GM12892 (cell line): ENCODE data around the gene CTDNEP1.
"Not testable (repeated sequence)": the region's sequence is repeated elsewhere in the genome, so short reads cannot be mapped to it uniquely, and the experiment has no call there.

Experiments used
- DNase-seq: peaks from one replicate; pipeline ENCODE4 v3.0.0; 2011; ENCODE audit not compliant: insufficient read length
- FAIRE-seq: peaks from 2 replicates; lab custom pipeline; 2011; peaks lifted over from hg19 to GRCh38; lab: Jason Lieb, UNC
- POLR2A ChIP-seq: IDR thresholded peaks from 2 replicates; pipeline ENCODE4 v1.6.1; 2011; ENCODE audit warnings: low read depth, low read length, control low read depth
- POLR2AphosphoS5 ChIP-seq: IDR thresholded peaks from 2 replicates; pipeline ENCODE4 v1.6.1; 2011; ENCODE audit warnings: low read depth, low read length, control low read depth
- TAF1 ChIP-seq: IDR thresholded peaks from 2 replicates; pipeline ENCODE4 v1.6.1; 2011; ENCODE audit warnings: low read depth, mild to moderate bottlenecking, control low read depth, low read length, borderline replicate concordance

CTDNEP1 gene

DNA sequence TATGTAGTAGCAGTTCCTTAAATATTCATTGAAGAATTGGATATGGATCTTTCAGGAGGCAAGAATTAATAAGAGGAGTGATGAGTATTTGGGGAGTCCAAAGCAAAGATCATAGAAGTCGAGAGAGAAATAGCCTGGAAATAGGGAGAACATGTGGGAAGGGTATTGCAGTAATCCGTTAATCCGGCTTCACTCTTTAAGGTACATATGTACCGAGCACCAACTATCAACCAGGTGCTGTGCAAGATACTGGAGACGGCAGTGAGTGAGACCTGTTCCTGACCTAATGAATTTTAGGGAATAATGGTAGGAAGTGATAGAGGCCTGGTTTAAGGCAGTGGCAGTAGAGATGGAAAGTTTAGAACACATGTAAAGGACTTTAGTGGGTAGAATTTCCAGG, 1.5 kb upstream of the CTDNEP1 start:
- TF ChIP-seq TAF1 (no peak), POLR2AphosphoS5 (no peak), POLR2A (no peak)
- no peak for DNase-seq
- FAIRE-seq, result no peak

DNA sequence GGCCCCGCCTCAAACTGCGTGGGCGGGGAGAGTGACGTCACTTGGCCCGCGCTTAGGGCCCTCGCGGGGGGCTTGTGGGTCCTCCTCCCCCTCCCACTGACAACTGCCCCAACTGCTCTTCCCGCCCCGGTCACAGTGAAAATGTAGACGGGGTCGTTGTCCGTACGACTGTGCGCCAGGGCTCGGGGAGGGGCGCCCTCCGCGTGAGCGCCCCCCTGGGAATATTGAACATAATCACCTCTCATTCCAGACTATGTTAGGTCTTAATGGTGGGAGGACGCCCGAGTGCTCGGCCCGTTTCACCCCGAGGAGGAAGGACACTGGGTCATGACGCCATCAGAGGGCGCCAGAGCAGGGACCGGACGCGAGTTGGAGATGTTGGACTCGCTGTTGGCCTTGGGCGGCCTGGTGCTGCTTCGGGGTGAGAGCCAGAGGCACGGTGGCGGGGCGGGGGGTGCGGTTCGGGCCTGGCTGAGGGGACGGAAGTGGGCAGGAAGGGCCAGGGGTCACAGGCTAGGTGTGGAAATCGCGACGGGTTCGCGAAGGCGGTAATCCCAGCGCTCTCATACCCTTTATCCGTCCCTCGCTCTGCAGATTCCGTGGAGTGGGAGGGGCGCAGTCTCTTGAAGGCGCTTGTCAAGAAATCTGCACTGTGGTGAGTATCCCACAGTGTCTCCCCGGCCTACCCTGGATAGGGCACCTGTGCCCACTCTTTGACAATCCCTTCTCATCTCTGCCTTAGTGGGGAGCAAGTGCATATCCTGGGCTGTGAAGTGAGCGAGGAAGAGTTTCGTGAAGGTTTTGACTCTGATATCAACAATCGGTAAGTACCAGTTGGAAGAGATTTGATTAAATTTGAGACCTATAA, 876 bp upstream of the CTDNEP1 start, which contains the start of gene ELP5:
TSS of gene ELP5 (plus strand) at position 40 of the 868 bp plus-strand sequence. CDS start at position 376, 336 bp downstream.
- FAIRE-seq (no peak), DNase-seq (peak; percentile 93)
- peak; percentile 82 for TF ChIP-seq TAF1
- TF ChIP-seq POLR2AphosphoS5, result peak; percentile 88
- peak; percentile 83 for TF ChIP-seq POLR2A

DNA sequence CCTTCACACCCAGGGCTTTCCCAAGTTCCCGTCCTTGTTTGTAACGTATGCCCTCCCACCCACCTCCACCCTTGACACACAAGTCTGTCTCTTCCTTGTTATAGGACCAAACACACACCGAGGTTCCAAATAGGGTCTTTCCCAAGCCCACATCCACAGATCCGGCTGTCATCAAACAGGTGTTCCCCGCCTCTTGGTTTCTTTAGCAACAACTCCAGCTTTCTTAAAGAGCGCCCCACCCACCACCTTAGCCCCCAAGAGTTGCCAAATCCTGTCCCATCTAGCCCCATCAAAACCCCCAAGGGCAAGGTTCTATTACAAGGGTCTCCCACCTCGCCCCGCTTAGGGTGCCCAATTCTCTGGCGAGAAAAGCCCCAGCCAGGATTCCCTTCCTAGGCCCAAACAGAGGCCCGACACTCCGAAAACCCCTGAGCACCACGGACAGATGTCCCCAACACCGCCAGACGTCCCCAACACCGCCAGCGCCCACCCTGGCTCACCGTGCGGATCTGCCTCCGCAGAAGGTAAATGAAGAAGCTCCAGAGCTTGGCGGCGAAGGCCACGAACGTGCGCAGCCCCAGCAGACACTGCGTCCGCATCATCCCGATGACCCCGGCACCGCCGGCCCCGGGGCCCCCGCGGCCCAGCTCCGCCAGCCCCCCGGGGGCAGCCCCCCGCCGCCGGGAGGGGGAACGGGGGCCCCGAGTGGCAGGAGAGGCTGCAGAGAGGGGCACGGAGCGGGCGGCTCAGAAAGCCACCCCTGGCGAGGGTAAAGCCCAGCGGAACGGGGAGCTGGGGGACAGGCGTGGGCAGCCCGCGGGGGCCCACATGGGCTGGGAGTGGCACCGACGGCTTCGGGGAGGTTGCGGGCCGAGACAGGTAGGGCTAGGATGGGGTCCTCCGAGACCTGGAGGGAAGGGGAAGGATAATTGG, 573 bp downstream of the CTDNEP1 start:
- no peak for DNase-seq
- peak; percentile 75 for FAIRE-seq
- TF ChIP-seq TAF1, result no peak
- peak; percentile 10; the same call in 1 of the 2 replicates for TF ChIP-seq POLR2A

DNA sequence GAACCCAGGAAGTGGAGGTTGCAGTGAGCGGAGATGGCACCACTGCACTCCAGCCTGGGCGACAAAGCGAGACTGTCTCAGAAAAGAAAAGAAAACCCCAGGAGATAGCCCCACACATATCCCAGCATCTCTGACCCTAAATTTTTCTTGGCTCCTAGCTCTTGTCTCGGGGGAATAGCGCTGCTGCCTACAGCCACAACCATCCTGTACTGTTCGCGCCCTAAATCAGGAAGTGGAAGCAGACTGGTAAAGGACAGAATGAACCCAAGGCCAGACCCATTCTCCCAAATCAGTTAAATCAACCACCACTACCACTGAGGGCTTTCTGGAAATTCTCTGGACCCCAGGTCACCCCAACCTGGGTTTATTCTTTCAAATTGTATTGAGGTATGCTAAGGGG, 1.7 kb downstream of the CTDNEP1 start:
- TF ChIP-seq POLR2AphosphoS5 (no peak; the same call in 1 of the 2 replicates), POLR2A (no peak), TAF1 (no peak)
- no peak for DNase-seq
- FAIRE-seq, result no peak

- FAIRE-seq (no peak), DNase-seq (no peak)
- TF ChIP-seq POLR2AphosphoS5 (no peak), TAF1 (no peak), POLR2A (no peak)
These were observed 2.3 kb downstream of the CTDNEP1 start for GRCh38 chr17:7249214-7249613.

DNA sequence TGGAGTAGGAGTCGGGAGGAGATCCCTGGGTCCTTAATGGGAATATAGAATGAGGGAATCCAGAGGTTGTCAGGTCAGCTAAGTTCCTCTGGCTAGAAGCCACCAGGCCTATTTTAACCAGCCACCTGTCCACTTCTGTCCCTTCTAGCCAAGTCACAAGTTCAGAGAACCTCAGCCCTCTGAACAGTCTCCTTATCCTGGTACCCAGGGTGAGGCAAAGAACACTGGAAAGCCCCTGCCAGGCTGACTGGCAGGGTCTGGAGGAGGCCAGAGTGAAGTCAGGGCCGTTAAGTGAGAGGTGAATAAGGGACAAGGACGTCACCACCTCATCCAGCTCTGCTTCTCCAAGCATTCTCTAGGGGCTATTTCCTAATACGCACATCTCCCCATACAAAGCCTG, 2.7 kb downstream of the CTDNEP1 start:
- TF ChIP-seq POLR2A, result no peak
- no peak for TF ChIP-seq POLR2AphosphoS5
- TF ChIP-seq TAF1, result no peak
- FAIRE-seq, result no peak
- no peak for DNase-seq

GRCh38 chr17:7246779-7247178, 4.8 kb downstream of the CTDNEP1 start:
- FAIRE-seq, result no peak
- TF ChIP-seq TAF1 (no peak), POLR2AphosphoS5 (no peak), POLR2A (no peak)
- DNase-seq, result no peak

GRCh38 chr17:7243838-7244237, 7.7 kb downstream of the CTDNEP1 start:
- FAIRE-seq, DNase-seq: not testable (repeated sequence)

GRCh38 chr17:7243453-7243729, 8.1 kb downstream of the CTDNEP1 start:
- DNase-seq (no peak), FAIRE-seq (peak; percentile 17)
- no peak for TF ChIP-seq POLR2A
- TF ChIP-seq TAF1, result no peak
- TF ChIP-seq POLR2AphosphoS5, result no peak

DNA sequence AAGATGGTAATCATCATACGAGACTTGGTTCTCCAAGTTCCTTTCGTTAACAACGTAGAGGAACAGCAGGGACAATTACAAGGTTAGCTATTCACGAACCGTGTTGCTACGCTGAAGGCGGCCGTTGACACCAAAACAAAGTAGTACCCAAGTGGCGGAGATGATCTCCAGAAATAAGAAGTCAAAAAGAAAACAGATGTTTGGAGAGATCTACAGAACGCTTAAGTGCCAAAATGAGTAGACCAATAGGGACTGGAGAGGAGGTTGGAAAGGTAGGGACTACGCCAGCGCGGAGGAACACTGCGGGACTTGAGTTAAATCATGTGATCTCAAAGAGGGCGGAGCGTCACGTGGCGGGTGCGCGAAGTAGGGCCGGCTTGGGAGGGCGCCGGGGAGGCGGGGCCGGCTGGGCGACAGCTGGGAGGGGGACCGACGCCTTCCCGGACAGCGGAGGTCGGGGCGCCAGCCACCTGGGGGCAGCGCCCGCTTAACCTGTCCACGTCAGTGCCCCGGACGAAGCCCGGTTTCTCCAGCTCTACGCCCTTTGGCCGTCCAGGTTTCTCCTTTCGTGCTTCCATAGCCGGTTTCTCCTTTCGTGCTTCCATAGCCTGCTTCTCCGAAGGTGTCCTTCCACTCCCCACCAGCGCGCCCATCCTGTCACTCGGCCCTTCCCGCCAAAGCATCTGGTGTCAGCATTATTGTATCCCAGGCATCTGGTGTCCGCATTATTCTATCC, 8.6 kb downstream of the CTDNEP1 start:
- peak; percentile 77; the same call in 1 of the 2 replicates for TF ChIP-seq POLR2AphosphoS5
- no peak for TF ChIP-seq TAF1
- peak; percentile 77 for TF ChIP-seq POLR2A
- FAIRE-seq (peak; percentile 99), DNase-seq (peak; percentile 96)
